Measurements from ENCODE around the gene SNPH.

- TF ChIP-seq, protein P1, sequence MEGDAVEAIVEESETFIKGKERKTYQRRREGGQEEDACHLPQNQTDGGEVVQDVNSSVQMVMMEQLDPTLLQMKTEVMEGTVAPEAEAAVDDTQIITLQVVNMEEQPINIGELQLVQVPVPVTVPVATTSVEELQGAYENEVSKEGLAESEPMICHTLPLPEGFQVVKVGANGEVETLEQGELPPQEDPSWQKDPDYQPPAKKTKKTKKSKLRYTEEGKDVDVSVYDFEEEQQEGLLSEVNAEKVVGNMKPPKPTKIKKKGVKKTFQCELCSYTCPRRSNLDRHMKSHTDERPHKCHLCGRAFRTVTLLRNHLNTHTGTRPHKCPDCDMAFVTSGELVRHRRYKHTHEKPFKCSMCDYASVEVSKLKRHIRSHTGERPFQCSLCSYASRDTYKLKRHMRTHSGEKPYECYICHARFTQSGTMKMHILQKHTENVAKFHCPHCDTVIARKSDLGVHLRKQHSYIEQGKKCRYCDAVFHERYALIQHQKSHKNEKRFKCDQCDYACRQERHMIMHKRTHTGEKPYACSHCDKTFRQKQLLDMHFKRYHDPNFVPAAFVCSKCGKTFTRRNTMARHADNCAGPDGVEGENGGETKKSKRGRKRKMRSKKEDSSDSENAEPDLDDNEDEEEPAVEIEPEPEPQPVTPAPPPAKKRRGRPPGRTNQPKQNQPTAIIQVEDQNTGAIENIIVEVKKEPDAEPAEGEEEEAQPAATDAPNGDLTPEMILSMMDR (conservative IDR thresholded peaks at IDR 0.05; ENCODE audit: low read depth, low read length): no peak
- TF ChIP-seq NFE2L2 (IDR thresholded peaks at IDR 0.05; ENCODE audit: low read depth, low read length) (no peak), POLR2A (IDR thresholded peaks at IDR 0.05; ENCODE audit: low read depth, low read length) (no peak)
These were observed 51.6 kb downstream of the SNPH start for GRCh38 chr20:1317545-1318255.

Data from IMR-90 (cell line).